ENCODE data around the gene STAT3.
"Not testable (repeated sequence)": the region's sequence is repeated elsewhere in the genome, so short reads cannot be mapped to it uniquely, and the experiment has no call there.

Gene STAT3

DNA sequence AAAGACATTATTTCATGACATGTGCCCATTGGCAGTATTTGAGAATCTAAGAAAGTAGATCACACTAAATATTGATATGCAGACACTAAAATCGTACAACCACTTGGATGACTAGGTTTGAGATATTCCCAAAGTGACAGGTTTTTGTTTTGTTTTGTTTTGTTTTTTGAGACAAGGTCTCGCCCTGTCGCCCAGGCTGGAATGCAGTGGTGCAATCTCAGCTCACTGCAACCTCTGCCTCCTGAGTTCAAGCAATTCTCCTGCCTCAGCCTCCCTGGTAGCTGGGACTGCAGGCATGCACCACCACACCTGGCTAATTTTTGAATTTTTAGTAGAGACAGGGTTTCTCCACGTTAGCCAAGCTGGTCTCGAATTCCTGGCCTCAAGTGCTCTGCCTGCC, 19.9 kb downstream of the STAT3 start:
- not testable (repeated sequence) for H3K4me1 ChIP-seq (ENCODE audit: control insufficient read depth, insufficient read depth, low read length); H3K36me3 ChIP-seq (ENCODE audit: control insufficient read depth, insufficient read depth, low read length); H3K27me3 ChIP-seq (ENCODE audit: control insufficient read depth, insufficient read depth, low read length); H3K9me3 ChIP-seq (ENCODE audit: control insufficient read depth, low read length); H3K4me3 ChIP-seq (ENCODE audit: low read length); H3K9ac ChIP-seq (ENCODE audit: low read length)

DNA sequence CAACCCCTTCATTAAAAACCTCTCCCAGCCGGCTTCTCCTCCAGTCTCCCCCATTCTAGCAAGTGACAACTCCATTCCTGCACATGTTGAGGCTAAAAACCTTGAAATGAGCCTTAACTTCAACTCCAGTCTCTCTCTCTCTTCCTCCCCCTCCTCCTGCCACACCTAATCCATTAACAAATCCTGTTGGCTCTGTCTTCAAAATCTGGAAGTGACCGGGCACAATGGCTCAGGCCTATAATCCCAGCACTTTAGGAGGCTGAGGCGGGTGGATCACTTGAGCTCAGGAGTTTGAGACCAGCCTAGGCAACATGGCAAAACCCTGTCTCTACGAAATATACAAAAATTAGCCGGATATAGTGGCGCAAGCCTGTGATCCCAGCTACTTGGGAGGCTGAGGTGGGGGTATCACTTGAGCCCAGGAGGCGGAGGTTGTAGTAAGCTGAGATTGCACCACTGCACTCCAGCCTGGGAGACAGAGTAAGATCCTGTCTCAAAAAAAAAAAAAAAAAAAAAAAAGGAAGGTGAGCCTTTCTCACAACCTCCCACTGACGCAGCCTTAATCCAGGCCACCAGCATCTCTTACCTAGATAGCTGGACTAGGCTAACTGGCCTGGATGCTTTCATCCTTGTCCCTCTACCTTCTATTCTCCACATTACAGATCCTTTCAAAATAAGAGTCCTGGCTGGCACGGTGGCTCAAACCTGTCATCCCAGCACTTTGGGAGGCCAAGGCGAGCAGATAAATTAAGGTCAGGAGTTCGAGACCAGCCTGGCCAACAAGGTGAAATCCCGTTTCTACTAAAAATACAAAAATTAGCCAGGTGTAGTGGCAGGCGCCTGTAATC, 21.8 kb downstream of the STAT3 start:
- not testable (repeated sequence) for H3K9me3 ChIP-seq (ENCODE audit: control insufficient read depth, low read length); H3K9ac ChIP-seq (ENCODE audit: low read length); H3K36me3 ChIP-seq (ENCODE audit: control insufficient read depth, insufficient read depth, low read length); H3K4me3 ChIP-seq (ENCODE audit: low read length); H3K27me3 ChIP-seq (ENCODE audit: control insufficient read depth, insufficient read depth, low read length)
- H3K4me1 ChIP-seq (ENCODE audit: control insufficient read depth, insufficient read depth, low read length): peaks cover 16% of the 10 kb centered on the region

DNA sequence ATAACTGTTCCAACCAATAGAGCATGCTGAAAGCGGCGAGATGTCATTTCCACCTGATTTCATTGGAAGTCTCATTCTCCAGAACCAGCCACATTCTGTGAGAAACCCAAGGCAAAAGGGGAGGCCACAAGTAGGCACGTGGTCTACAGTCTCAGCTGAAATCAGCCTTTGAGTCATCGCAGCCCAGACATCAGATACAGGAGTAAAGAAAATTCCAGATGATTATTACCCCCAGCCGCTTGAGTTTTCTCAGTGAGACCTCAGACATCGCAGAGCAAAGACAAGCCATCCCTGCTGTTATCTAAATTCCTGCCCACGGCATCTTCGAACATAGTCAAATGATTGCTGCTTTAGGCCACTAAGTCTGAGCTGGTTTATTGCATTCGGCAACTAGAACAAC, 23.1 kb downstream of the STAT3 start:
- Histone ChIP-seq H3K9ac (ENCODE audit: low read length) (no peak overlapping the region), H3K36me3 (ENCODE audit: control insufficient read depth, insufficient read depth, low read length) (no peaks in the 10 kb centered on the region), H3K4me3 (ENCODE audit: low read length) (no peak overlapping the region), H3K9me3 (ENCODE audit: control insufficient read depth, low read length) (no peaks in the 10 kb centered on the region), H3K4me1 (ENCODE audit: control insufficient read depth, insufficient read depth, low read length) (peaks cover 16% of the 10 kb centered on the region), H3K27me3 (ENCODE audit: control insufficient read depth, insufficient read depth, low read length) (no peaks in the 10 kb centered on the region)

DNA sequence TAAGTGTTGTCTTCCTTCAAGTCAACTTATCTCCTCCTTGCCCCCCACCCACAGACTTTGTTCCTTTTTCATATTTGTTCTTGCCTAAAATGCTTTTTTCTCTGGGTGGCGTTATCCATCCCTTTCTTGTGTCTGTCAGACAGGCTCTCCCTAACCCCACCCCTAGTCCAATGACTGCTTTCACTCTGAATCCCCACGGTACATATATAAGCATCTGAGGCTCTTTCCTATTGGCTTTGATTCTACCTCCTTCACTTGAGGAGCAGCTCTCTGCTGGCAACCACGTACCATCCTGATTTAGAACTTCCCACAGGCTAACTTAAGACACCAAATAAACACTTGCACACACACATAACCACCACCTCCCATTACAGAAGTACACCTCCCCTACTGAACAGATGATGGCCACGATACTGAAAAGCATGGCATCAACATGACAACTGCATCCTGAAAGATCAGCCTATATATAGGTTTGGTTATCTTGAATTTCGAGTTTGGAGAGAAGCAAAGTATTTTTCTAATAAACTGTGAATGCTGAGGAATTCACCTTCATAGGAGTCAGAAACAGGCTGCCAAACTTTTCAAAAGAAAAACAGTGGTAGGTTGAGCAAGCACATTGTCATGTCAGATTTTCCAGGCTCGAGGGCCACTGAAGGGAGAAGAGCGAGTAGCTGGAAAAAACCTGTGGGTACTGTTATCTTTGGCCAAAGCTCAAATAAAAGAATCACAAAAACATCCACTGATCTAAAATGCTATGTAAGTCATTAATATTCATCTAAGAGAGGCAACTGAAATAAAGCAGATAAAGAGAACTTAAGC, 24.3 kb downstream of the STAT3 start:
- Histone ChIP-seq H3K9me3 (ENCODE audit: control insufficient read depth, low read length) (no peaks in the 10 kb centered on the region), H3K27me3 (ENCODE audit: control insufficient read depth, insufficient read depth, low read length) (no peaks in the 10 kb centered on the region), H3K9ac (ENCODE audit: low read length) (no peak overlapping the region), H3K4me3 (ENCODE audit: low read length) (no peak overlapping the region), H3K36me3 (ENCODE audit: control insufficient read depth, insufficient read depth, low read length) (no peaks in the 10 kb centered on the region), H3K4me1 (ENCODE audit: control insufficient read depth, insufficient read depth, low read length) (peaks cover 14% of the 10 kb centered on the region)

DNA sequence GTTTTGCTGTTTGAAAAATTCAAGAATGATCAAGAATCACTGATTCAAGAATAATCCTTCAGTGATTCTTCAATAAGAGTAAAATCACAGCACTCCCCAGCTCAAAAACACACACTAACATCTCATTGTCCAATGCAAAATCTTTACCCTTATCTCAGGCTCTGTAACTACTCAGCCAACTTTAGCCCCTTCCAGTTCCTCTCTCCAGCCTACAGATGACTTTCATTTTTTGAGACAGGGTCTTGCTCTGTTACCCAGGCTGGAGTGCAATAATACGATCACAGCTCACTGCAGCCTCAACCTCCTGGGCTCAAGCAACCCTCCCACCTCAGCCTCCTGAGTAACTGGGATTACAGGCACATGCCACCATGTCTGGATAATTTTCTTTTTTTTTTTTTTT, 25.0 kb downstream of the STAT3 start:
- Histone ChIP-seq H3K9ac (ENCODE audit: low read length) (no peak overlapping the region), H3K4me1 (ENCODE audit: control insufficient read depth, insufficient read depth, low read length) (peaks cover 10% of the 10 kb centered on the region), H3K36me3 (ENCODE audit: control insufficient read depth, insufficient read depth, low read length) (no peaks in the 10 kb centered on the region), H3K27me3 (ENCODE audit: control insufficient read depth, insufficient read depth, low read length) (no peaks in the 10 kb centered on the region), H3K9me3 (ENCODE audit: control insufficient read depth, low read length) (no peaks in the 10 kb centered on the region), H3K4me3 (ENCODE audit: low read length) (no peak overlapping the region)

DNA sequence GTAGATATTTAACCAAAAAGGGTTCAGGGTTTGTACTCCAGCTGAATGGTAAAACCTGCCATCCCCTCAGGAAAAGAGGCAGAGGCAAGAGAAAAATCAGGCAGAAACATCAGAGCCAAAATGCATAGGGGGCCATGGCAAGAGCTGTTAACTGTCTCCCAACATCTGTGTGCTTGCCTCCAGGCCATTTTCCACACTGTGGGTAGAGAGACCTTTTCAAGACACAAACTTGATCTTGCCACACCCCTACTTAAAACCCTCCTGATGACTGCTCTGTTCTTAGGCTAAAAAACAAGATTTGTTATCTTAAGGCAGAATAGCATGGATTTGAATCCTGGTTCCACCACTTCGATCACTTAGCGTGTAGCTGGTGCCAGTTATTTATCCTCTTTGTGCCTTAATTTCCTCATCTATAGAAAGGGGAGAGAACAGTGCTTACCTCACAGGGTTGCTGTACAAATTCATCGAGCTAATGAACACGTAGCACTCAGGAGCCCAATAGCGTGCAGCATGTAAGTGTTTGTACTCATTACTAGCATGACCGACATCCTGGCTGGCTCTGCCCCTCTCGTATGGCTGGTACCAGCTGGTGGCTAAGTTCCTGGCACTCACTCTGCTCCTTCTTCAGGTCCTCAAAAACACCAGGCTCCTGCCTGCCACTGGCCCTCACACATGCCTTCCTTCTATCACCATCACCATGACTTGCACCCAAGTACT, 25.8 kb downstream of the STAT3 start:
- Histone ChIP-seq H3K4me1 (ENCODE audit: control insufficient read depth, insufficient read depth, low read length) (peaks cover 10% of the 10 kb centered on the region), H3K4me3 (ENCODE audit: low read length) (no peak overlapping the region), H3K27me3 (ENCODE audit: control insufficient read depth, insufficient read depth, low read length) (no peaks in the 10 kb centered on the region), H3K36me3 (ENCODE audit: control insufficient read depth, insufficient read depth, low read length) (no peaks in the 10 kb centered on the region), H3K9me3 (ENCODE audit: control insufficient read depth, low read length) (no peaks in the 10 kb centered on the region), H3K9ac (ENCODE audit: low read length) (no peak overlapping the region)

DNA sequence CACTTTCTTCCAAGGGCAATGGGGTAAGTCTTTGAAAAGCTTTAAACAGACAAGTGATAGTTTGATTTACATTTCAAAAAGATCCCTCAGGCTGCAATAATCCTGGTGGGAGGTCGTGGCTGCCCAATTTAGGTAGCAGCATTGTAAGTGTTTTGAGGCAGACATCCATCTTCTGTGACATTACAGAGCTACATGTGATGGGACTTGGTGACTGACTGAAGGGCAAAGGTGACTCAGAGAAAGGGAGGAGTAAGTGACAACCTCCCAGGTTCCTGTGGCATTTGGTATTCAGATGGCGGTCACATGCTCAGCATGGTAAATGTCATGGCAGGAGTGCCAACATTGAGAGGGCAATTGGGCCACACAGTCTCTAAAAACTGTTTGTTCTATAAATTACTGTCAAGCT, 26.5 kb downstream of the STAT3 start:
- H3K9ac ChIP-seq (ENCODE audit: low read length): no peak overlapping the region
- no peaks in the 10 kb centered on the region for H3K27me3 ChIP-seq (ENCODE audit: control insufficient read depth, insufficient read depth, low read length)
- H3K9me3 ChIP-seq (ENCODE audit: control insufficient read depth, low read length): no peaks in the 10 kb centered on the region
- no peaks in the 10 kb centered on the region for H3K36me3 ChIP-seq (ENCODE audit: control insufficient read depth, insufficient read depth, low read length)
- H3K4me3 ChIP-seq (ENCODE audit: low read length): no peak overlapping the region
- H3K4me1 ChIP-seq (ENCODE audit: control insufficient read depth, insufficient read depth, low read length): peaks cover 10% of the 10 kb centered on the region

DNA sequence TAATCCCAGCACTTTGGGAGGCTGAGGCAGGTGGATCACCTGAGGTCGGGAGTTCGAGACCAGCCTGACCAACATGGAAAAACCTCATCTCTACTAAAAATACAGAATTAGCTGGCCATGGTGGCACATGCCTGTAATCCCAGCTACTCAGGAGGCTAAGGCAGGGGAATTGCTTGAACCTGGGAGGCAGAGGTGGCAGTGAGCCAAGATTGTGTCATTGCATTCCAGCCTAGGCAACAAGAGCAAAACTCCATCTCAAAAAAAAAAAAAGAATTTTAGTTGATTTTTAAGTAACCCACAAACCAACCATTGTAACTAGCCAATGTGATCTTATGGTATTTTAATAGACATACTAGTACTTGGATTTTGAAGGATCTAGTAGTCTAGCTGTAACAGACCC, 27.9 kb downstream of the STAT3 start:
- H3K4me1 ChIP-seq (ENCODE audit: control insufficient read depth, insufficient read depth, low read length): peaks cover 10% of the 10 kb centered on the region
- not testable (repeated sequence) for H3K9ac ChIP-seq (ENCODE audit: low read length); H3K9me3 ChIP-seq (ENCODE audit: control insufficient read depth, low read length); H3K36me3 ChIP-seq (ENCODE audit: control insufficient read depth, insufficient read depth, low read length); H3K27me3 ChIP-seq (ENCODE audit: control insufficient read depth, insufficient read depth, low read length); H3K4me3 ChIP-seq (ENCODE audit: low read length)

DNA sequence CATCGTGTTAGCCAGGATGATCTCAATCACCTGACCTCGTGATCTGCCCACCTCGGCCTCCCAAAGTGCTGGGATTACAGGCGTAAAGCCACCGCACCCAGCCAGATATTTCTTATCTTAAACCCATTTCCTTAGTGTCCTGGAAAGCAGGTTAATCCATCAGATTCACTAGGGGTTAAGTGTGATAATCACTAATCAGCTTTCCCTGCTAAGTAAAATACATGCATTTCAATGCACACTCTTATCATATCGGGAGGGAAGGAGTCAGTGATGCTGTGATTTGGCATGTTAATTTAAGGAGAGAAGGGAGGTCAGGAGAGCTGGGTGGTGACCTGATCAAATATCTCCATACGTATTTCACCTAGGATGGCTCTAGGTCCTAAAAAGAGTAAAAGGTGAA, 29.1 kb downstream of the STAT3 start:
- H3K9ac ChIP-seq (ENCODE audit: low read length): no peak overlapping the region
- H3K4me3 ChIP-seq (ENCODE audit: low read length): no peak overlapping the region
- H3K9me3 ChIP-seq (ENCODE audit: control insufficient read depth, low read length): no peaks in the 10 kb centered on the region
- peaks cover 10% of the 10 kb centered on the region for H3K4me1 ChIP-seq (ENCODE audit: control insufficient read depth, insufficient read depth, low read length)
- H3K27me3 ChIP-seq (ENCODE audit: control insufficient read depth, insufficient read depth, low read length): no peaks in the 10 kb centered on the region
- no peaks in the 10 kb centered on the region for H3K36me3 ChIP-seq (ENCODE audit: control insufficient read depth, insufficient read depth, low read length)

DNA sequence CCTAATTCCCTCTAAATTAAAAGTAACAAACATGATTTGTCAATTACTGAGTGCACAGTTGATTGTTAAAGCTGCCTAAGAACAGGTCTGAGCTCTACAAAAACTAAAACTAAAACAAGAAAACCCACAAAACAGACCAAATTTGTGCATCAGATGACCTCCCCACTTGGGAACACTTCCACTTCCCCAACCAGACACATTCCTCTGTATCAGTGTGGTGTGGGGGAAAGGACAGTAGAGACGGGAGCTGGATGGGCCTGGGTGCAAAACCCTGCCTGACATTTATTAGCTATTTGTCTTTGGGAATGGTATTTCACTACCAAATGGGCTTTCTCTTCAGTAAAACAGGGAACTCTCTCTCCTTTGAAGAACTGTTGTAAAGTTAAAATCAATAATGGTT, 29.8 kb downstream of the STAT3 start:
- no peaks in the 10 kb centered on the region for H3K9me3 ChIP-seq (ENCODE audit: control insufficient read depth, low read length)
- peaks cover 10% of the 10 kb centered on the region for H3K4me1 ChIP-seq (ENCODE audit: control insufficient read depth, insufficient read depth, low read length)
- no peaks in the 10 kb centered on the region for H3K36me3 ChIP-seq (ENCODE audit: control insufficient read depth, insufficient read depth, low read length)
- no peak overlapping the region for H3K9ac ChIP-seq (ENCODE audit: low read length)
- no peak overlapping the region for H3K4me3 ChIP-seq (ENCODE audit: low read length)
- H3K27me3 ChIP-seq (ENCODE audit: control insufficient read depth, insufficient read depth, low read length): no peaks in the 10 kb centered on the region

DNA sequence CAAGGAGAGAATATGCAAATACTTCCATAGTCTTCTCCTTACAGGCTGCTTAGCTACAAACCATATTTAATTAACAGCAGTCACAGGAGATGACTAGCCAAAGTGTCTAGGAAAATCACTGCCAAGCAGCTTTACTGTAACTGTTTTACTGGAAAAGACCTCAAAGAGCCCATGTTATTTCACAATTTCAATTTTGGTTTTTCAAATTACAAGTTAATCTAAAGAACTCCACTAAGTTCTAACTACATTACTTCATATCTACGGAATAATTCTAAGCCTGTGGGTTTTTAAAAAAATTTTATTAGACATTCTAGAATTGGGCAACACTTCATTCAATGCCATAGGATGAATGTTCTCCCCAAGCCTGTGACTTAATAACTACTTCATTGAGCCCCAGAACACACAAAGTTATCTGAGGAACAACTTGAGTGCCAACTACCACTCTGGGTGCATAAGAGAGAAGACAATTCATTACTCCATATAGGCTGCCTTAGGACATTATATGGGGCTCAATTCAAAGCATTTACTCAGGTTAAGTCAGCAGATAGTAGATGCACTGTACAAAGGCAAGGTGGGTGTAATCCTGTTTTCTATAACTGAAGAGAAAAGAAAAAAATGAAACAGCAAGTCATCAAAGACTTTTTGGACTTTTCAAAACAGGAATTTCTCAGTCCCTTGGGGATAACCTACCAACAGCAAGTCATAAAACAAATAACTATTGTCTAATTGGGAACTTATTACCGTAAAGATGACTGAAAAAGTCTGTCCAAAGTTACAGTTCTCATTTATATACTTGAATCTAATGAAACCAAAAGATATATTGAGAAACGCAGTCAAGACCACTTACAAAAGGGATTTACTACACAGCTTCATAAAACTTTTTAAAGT, 33.0 kb downstream of the STAT3 start:
- Histone ChIP-seq H3K36me3 (ENCODE audit: control insufficient read depth, insufficient read depth, low read length) (no peaks in the 10 kb centered on the region), H3K27me3 (ENCODE audit: control insufficient read depth, insufficient read depth, low read length) (no peaks in the 10 kb centered on the region), H3K4me3 (ENCODE audit: low read length) (no peak overlapping the region), H3K9me3 (ENCODE audit: control insufficient read depth, low read length) (no peaks in the 10 kb centered on the region), H3K4me1 (ENCODE audit: control insufficient read depth, insufficient read depth, low read length) (no peaks in the 10 kb centered on the region), H3K9ac (ENCODE audit: low read length) (no peak overlapping the region)
